ENCODE measurements around the gene MCRIP1.
"Not testable (repeated sequence)": the region's sequence is repeated elsewhere in the genome, so short reads cannot be mapped to it uniquely, and the experiment has no call there.

The MCRIP1 gene

DNA sequence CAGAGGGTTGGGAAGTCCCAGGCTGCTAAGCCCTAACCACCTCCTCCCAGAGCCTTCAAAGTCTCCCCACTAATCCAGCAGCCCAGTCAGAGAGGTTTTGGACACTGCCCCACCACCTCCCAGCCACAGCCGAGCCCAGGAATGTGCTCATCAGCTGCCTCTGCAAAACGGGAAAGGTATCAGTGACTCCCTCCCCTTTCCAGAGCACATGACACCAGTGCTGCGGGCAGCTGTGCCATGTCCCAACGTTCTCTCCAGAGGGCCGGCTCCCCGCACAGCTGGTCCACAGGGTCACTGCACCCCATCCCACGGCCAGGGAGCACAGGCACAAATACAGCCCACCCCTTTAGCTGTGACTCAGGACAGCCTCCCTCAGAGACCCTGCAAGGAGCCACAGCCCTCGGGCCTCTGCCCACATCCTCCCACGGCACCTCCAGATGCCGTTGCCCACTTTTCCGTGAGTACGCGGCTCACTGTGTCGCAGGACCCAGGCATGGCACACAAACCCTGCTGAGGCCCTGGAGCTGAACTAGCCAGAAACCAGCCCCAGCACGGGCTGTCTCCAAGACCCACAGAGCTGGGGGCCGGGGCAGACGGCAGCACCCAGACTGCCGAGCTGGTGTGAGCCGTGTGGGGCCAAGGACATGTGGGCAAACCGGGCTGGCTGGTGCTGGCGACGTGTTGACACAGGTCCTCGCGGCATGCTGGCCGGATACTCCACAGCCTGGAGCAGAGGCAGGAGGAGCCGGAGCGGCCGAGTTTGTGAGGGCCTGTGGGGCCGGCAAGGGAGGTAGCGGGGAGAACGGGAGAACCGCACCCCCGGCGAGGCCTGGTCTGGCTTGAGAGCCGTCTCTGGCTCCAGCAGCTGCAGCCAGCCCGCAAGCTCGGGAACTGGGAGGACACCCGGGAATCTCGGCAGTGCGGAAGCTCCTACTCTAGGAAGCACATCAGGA is 8.0 kb upstream of the MCRIP1 start:
- DNase-seq: no peak

DNA sequence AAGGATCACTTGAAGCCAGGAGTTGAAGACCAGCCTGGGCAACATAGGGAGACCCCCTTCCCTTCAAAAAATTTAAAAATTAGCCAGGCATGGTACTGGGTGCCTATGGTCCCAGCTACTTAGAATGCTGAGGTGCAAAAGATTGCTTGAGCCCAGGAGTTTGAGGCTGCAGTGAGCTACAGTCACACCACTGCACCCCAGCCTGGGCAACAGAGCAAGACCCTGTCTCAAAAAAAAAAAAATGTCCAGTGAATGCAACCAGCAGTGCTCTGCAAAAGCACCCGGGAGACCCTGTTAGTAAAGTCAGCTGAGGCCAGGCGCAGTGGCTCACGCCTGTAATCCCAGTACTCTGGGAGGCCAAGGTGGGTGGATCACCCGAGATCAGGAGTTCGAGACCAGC is 7.0 kb upstream of the MCRIP1 start:
- DNase-seq: not testable (repeated sequence)

DNA sequence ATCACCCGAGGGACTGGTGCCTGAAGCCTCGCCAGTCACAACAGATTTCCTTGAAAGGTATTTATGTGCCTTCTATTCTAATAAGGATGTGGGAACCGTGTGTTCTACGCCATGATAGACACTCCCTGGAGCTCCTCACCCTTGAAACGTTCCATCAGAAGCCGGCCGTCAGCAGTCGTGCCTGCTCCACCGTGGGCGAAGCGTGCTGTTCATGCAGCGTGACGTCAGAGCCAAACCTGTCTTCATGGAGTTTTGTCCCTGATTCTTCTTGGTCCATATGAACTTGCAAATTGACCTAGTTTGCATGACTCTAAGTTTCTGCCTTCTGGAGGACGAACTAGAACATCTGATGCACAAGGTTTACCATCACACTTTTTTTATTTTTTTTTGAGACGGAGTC is 6.2 kb upstream of the MCRIP1 start:
- no peak for DNase-seq

DNA sequence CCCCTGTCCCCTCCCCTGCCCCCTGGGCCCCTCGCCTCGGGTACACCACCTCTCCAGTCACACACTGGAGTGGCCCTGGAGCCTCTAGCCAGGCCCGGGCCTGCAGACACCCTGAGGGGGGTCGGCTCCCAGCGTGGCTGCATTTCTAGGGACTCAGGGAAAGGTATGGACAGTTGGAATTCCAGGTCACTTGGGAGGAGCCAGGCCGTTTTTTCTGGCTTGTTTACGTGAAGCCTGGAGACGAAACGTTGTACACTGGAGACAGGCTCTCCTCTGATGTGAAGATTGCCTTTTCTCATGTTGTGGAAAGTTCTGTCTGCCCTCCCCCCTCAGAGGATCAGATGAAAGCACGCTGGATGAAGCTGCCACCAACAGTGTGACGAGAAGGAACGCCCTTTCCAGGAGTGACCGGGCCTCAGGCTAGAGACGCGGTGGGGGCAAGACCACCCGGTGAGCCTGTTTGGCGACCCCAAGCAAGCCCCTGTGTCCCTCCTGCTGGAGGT is 5.7 kb upstream of the MCRIP1 start:
- no peak for DNase-seq

DNA sequence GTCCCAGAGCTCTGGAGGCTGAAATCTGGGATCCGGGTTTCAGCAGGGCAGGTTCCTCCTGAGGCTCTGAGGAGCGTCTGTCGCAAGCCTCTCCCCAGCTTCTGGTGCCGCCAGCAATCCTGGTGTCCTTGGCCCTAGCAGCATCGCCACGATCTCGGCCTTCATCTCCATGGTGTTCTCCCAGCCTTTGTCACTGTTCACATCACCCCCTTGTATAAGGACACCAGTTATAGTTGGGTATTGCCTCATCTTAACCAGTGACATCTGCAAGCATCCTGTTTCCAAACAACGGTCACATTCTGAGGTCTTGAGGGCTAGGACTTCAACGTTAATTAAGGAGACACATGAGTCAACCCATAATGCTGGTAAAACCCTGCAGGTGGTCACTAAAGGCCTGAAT is 4.5 kb upstream of the MCRIP1 start:
- peak; percentile 48 for DNase-seq

DNA sequence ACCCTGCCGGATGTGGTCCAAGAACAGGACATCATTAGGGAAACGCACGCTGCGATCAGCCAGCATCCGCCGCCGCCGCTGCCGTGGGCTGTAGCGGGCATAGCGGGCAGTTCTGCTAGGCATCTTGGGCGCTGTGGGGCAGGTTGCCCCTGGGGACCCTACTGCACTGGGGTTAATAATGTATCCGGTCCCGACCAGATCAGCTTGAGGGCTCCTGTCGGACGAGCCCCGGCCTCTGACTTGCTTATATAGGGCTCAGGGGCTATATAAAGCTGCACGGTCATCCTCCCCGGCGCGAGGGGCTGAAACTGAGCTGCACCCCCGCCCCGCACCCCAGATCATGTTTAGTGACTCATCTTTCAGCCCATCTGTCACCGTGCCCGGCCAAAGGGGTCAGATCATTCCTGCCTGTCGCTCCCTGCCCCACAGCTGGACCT is 1.8 kb upstream of the MCRIP1 start, which contains the start of gene PPP1R27:
PPP1R27 (minus strand) TSS at position 220 of the 437 bp plus-strand sequence; CDS start at position 123, 97 bp downstream.
- DNase-seq: no peak

DNA sequence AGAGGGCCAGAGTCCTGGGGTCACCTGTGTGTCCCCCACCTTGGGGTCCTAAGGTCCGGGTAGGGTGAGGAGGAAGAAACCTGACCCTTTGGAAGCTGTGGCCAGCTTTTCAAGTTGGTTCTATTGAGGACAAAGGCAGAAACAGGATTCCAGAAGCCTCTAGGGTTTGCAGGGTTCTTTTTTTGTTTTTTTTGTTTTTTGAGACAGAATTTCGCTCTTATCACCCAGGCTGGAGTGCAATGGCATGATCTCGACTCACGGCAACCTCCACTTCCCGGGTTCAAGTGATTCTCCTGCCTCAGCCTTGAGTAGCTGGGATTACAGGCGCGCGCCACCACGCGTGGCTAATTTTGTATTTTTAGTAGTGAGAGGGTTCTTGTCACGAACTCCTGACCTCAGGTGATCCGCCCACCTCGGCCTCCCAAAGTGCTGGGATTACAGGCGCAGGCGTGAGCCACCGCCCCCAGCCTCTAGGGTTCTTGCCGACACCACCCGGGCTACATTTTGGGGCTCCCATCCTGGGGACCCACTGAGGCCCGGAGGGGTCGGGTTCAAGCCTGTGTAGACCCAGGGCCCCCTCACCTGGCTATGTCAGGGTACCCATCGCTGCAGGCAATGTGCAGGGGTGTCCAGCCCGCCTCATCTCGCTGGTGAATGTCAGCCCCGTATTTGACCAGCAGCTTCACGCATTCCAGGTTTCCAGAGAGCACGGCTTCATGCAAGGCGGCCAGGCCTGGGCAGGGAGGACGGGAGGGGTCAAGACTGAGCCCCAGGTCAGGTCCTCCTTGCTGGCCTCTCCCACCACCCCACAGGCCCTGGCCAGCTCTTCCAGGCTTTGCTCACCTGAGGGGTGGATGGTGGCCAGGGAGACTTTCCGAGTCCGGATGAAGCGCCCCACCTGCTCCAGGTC is 1.1 kb upstream of the MCRIP1 start:
- DNase-seq: no peak

DNA sequence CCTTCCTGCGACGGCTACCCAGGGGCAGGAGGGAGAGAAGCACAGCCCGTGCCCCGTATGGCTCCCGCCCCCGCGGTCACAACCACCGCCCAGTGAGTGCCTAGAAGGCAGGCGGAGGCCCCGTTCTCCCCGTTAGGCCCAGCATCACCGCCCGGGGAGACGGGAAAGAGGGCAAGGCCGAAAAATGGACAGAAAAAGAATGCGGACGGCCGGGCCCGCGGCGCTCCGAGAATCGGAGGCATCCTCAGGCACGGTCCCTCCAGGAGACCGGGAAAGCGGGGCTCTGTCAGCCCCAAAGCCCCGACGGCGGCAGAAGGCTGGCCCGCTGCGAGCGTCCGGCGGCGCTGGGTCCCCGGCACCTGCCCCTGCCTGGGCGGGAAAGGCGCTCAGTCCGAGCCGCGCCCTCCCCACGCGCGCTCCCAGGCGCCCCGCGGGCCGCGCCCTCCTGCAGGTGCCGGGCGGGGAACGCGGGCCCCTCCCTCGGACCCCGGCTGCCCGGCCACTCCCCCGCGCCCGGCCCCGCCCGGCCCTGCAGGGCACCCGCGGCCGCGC is 407 bp downstream of the MCRIP1 start:
- DNase-seq: no peak

DNA sequence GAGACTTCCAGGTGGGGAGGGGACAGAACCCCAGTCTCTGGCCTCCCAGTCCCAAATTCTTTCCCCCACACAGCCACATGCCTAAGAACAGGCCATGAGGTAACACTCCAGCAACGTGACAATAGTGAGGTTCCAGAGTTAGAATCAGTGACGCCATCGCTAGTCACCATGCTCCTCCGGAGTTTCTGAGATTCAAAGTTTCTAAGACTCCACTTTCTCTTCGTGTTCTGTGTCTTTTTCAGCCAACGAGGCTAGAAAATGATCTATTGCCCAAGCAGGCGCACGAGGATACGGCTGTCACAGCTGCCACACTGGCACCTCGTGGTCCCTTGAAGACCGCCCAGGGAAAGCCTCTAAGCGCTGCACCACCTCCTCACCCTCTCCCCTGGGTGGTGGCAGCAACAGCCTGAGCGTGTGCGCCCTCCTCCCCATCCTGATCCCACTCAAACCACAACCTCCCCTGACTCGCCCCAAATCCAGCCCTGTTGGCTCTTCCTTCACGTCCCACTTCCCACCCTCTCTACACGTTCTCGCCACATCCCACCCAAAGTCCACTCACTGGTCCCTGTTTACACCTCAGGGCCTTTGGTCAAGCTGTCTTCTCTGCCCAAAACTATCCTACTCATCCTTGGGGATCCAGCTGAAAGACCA is 1.0 kb downstream of the MCRIP1 start:
- DNase-seq: peak; percentile 57

DNA sequence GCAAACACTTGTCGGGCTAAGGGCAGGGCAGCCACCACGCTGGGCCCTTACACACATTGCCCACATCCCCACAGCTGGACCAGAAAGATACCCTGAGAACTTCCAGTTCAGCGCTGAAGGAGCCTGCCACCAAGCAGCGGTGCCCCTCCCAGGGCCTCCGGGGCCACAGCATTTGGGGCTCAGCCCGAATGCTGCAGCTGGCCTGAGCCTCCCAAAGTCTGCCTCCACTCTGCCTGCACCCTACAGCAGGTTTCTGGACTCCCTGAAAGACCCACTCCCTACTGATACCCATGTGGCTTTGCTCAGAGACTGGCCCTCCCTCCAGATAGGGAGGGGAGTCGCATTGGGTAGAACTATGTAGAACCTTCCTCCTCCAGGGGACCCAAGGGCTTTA is 1.5 kb downstream of the MCRIP1 start:
- no peak for DNase-seq

DNA sequence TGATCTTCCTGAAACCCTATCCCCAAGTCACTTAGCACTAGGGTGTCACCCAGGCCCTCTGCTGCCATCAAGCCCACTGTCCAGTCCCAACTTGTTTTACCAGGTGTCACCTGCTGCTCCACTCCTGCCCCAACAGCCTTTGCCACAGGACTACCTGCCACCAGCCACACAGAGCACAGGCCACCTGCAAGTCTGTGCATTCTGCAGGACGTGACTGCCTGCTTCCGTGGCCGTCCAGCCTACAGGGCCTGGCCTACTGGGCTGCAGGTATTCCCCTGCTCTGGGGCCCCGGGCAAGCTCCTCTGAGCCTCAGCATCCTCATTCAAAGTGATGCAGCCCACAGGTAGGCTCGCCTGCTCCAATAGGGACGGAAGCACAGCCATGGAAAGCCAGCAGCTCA is 3.2 kb downstream of the MCRIP1 start:
- no peak for DNase-seq

DNA sequence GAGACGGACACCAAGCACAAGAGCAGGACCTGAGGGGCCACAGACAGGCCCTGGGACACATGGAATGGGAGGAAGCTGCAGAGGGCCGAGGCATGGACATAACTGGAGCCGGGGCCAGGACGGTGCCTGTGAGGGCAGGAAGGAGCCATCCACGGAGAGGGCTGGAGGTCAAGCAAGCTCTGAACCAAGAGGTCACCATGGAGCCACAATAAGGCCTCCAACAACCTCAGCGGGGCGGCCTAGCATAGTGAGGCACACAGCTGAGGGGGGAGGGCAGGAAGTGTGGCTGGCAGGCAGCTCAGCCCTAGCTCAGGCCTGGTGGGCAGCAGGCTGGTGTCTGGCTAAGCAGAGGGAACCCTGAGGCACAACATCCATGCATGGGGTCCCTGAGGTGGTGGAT is 4.4 kb downstream of the MCRIP1 start:
- no peak for DNase-seq

DNA sequence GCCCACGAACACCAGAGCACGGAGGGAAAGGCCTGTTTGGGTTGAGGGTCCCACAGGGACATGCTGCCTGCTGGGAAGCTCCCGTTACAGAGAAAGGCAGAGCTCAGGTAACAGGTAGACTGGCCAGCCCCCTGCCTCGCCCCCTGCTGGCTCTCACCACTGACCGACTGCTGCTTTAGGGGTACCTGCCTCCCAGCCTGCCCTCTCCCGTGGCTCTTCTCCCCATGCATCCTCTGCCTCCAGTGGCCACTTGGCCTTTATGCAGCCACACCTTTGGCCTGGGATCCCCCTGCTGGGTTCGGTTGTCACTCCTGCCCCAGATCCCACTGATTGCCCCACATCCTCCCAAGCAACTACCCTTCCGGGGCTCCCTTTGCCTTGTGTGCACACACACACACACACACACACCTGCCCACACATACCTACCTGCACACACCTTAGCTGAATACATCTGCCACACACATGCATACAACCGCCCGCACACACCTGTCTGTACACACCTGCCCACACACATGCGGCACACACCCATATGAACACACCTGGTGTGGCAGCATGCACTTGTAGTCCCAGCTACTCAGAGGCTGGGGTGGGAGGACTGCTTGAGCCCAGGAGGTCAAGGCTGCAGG is 7.1 kb downstream of the MCRIP1 start:
- DNase-seq: no peak

DNA sequence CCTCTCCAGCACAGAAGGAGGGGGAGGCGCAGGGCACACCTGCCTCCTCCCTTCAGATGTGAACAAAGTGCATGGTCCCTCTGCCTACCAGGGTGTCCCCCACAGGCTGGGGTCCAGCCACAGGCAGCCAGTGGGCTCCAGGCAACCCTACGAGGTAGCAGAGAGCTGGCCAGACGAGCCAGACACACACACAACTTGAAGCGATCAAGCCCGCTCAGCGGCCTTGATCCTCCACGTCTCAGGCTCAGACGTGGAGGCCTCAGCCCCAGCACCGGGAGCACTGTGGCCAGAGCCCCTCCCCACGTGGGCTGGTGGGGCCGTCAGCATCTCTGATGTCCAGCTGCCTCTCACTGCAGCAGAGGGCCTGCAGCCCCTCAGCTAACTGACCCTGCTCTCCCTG is 8.5 kb downstream of the MCRIP1 start:
- DNase-seq: no peak

DNA sequence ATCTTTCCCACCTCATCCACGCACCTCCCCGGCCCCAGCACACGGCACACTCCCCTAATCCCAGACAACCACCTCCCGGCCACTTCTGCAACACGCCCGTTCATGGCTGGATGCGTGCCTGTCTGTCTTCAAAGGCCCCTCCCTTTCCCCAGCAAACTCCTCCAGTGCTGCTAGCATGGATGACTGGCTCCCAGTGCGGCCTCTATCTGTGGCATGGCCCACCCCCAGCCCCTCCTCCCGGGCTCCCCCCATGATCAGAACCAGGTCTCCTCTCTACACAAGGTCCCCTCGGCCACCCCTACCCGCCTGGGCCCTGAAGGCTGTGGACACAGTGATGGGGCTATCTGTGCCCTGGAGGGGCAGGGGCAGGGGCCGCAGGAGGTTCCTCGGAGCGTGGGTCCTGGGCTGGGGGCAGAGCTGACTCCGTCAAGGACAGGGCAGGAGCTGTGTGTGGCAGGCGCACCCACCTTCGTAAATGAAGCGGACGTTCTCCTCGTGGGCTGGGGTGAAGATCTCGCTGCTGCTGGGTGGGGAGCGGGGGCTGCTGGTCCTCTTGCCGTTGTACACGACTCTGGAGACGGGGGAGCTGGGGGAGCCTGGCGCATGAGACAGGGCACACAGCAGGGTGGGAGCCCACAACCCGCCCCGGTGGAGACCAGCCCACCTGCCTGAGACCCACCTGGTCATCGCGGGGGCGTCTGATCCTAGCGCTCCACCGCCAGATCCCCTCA is 9.1 kb downstream of the MCRIP1 start:
- DNase-seq: no peak

DNA sequence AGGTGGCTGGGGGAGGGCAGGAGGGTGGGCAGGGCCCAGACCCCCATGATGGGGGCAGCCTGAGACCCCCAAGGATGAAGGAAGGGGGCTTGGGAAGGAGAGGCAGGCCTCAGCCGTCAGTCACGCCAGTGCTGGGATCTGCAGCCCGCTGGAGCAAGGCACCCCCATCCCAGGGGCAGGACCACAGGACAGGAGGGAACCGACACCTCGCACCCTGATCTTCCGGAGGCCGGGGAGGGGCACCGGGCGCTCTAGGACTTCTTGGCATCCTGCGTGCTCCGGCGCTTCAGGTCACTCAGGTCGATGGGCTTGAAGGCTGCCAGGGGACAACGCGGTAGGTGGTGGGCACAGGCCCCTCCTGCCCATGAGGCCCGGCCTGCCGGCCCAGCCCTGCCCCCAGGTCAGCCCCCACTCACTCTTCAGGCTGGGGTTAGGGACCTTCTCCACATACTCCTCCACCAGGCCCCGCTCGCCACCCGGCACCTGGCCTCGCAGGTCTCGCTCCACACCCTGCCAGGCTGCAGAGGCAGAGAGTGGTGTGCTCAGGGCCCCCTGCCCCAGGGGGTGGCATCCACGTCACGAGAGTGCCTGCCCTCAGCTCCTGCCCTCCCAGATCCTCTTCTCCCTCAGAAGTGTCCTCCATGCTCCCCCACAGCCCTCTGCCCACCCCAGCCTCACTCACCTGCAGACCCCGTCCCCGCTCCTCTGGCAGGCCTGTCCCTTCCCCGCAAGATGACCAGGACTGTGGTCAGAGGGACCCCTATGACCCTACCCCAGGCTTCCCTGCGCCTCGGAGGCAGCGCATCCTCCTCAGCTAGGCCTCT is 9.9 kb downstream of the MCRIP1 start:
- no peak for DNase-seq

DNA sequence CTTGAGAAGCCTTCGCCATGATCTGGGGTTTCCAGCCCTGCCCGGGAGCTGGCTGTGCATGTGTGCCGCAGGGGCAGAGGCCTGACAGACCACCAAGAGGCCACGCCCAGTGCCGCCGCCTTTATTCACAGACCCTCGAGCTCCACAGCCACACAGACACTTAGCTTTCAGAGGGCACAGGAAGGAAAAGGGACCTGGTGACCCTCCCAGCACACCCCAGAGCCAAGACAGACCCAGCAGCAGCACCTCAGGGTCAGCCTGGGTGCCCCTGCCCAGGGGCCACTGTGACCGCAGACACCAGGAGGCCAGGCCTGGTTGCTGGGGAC is 10.8 kb downstream of the MCRIP1 start:
- no peak for DNase-seq

DNA sequence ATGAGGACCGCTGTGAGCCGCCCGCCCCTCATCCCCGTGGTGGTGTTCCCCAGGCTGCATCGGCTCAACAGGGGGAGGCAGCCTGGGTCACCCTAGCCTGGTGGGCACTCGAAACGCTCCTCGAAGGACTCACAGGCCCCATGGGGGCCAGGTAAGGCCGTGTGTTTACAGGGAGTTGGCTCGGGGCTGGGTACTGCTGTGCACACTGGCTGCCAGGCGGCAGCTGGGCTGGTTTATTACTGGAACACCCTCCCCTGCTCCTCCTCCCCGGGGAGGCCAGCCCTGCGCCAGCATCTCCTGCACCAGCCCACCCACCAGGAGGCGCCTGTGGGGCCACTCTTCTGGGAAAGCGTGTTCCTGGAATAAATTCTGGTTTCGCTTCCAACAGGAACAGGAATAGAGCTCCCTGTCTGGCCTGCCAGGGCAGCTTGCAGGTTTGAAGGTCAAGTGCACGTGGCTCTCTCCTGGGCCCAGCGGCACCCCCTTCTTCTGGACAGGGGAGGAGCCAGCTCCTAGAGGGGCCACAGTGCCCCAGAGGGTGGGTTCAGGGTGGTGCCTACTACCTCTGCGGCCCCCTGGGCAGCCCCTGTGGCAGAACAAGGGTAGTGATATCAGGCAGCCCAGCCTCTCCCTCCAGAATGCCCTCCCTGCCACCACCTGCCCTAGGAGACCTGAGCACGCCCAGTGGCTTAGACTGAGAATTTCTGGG is 11.3 kb downstream of the MCRIP1 start:
- no peak for DNase-seq

DNA sequence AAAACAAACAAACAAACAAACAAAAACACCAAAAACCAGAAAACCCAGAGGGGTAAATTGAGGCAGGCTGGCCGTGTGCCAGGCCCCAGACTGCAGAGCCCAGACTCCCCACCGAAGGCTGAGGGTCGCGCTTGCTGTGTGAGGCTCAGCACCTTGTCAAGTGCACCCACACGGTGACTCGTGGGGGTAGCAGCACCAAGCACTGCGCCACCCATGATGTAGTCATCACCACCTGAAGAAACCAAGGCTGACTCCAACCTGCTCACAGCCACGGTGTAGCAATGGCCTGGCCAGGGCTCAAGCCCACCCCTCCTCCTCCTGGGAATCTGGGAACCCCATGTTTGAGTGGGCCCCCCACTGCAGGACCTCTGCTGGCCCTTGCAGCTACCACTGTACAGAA is 11.9 kb downstream of the MCRIP1 start:
- no peak for DNase-seq

DNA sequence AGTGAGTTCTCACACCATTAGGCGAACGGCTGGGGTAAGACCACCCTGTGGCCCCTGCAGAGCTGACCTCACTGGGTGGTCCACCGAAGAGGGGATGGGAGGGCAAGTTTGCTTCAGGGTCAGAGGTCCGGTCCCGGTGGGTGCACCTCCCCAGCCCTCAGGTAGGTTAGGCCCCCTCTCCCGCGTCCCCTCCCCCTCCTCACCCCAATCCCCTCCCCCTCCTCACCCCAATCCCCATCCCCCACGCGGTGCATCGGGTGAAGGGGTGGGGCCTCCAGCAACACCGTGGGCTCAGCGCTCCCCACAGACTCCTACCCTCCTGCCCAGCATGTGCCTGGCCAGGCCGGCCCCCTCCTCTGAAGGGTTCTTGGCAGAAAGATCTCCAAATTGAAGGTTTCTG is 13.4 kb downstream of the MCRIP1 start:
- DNase-seq: no peak

Data from CD4-positive, alpha-beta T cell treated with Interleukin-15 for 1 hour (primary cell).